Spleen (tissue), 13 donors: Measurements from ENCODE around the gene NMNAT3. TPM values are rescaled to one million over a fixed set of nuclear protein-coding genes. Genes with fewer than 3 reads are reported as not detected.

Experiments
- DNase-seq: peaks from one replicate; pipeline ENCODE4 v3.0.0-alpha.2; 2020
- H3K27ac ChIP-seq, 8 donors: fragments of 200-600 bp; sonication (generic) in 7 of 8; 1 replicate in 4 of 8; 2 replicates in 4 of 8; pipeline versions ENCODE4 v1.5.0 to v1.8.0; 2016 to 2021; ENCODE audit warnings: inconsistent platforms in 4 of 8, mild to moderate bottlenecking in 4 of 8, moderate library complexity in 1 of 8
- H3K27me3 ChIP-seq, 7 donors: fragments of 200-600 bp; sonication (generic) in 6 of 7; replicated peaks in 1 of 7; 1 replicate in 4 of 7; 2 replicates in 3 of 7; pipeline versions ENCODE4 v1.5.0 to v1.8.0; 2016 to 2021; ENCODE audit warnings: inconsistent platforms in 3 of 7, mild to moderate bottlenecking in 1 of 7
- H3K36me3 ChIP-seq, 6 donors: fragments of 200-600 bp; sonication (generic) in 5 of 6; 1 replicate in 4 of 6; 2 replicates in 2 of 6; pipeline versions ENCODE4 v1.5.0 to v1.8.0; 2016 to 2021; ENCODE audit warnings: inconsistent platforms in 2 of 6
- H3K4me1 ChIP-seq, 6 donors: fragments of 200-600 bp; sonication (generic) in 5 of 6; 1 replicate in 3 of 6; 2 replicates in 3 of 6; pipeline versions ENCODE4 v1.5.0 to v1.8.0; 2016 to 2021; ENCODE audit warnings: inconsistent platforms in 3 of 6
- H3K4me3 ChIP-seq, 8 donors: fragments of 200-600 bp; sonication (generic) in 7 of 8; 1 replicate in 4 of 8; 2 replicates in 4 of 8; pipeline versions ENCODE4 v1.5.0 to v1.8.0; 2016 to 2021; ENCODE audit warnings: inconsistent platforms in 4 of 8, mild to moderate bottlenecking in 4 of 8, moderate library complexity in 2 of 8
- H3K9me3 ChIP-seq, 8 donors: fragments of 200-600 bp; sonication (generic) in 7 of 8; 1 replicate in 4 of 8; 2 replicates in 4 of 8; pipeline versions ENCODE4 v1.5.0 to v1.8.0; 2016 to 2021; ENCODE audit warnings: inconsistent platforms in 4 of 8
- POLR2A ChIP-seq, 3 donors: fragments of 450-650 bp; IDR thresholded peaks; one replicate each; pipeline ENCODE4 v1.5.1; 2017; ENCODE audit warnings: antibody characterized with exemption in 3 of 3, mild to moderate bottlenecking in 1 of 3
- POLR2AphosphoS5 ChIP-seq, 3 donors: sonication (generic); formaldehyde crosslinking; IDR thresholded peaks; one replicate each; pipeline ENCODE4 v1.5.1; 2017; ENCODE audit warnings: antibody characterized with exemption in 3 of 3
- WGBS, 5 donors: extraction: QIAGEN DNeasy Blood & Tissue Kit in 3 of 5; methylation state at CpG; one replicate each; pipeline versions ENCODE4 v1.1.5 to v1.1.7; 2013 to 2018; 5-methylcytosine and 5-hydroxymethylcytosine counted together
- intact Hi-C: fragments of 100-400 bp; cut with DNase I; formaldehyde crosslinking; loops from one replicate; pipeline ENCODE4 v1.15.0; 2023; ENCODE audit warnings: low total_unique reads
- long read RNA-seq, 2 donors: transcript quantifications; one replicate each; lab custom pipeline, GENCODE V29; 2026
- polyA plus RNA-seq, 3 donors: library from polyadenylated mRNA; stranded (reverse); fragments of 200-250 nt; gene quantifications; one replicate each; pipeline ENCODE4 v1.2.1, GENCODE V29; 2013
- total RNA-seq, 7 donors: library from RNA; depleted of rRNA in 3 of 7; stranded (reverse); fragments of >200 nt in 3 of 7; fragmentation: NEBNext Ultra II Directional in 4 of 7; extraction: Animal tissue kit (Norgen Biotek cat#: 25700) in 4 of 7; gene quantifications; one replicate each; pipeline versions ENCODE4 v1.1.0 to v1.2.1, GENCODE V29; 2016 to 2021
- TF ChIP-seq, protein P1 (sequence below), 11 experiments: fragments of 200-600 bp in 7 of 11; fragments of 450-650 bp in 4 of 11; sonication (generic) in 4 of 11; IDR thresholded peaks in 8 of 11; conservative IDR thresholded peaks in 3 of 11; 1 replicate in 7 of 11; 2 replicates in 4 of 11; pipeline versions ENCODE4 v1.4.0 to v1.8.0; 2016 to 2021; ENCODE audit warnings: antibody characterized with exemption in 11 of 11, inconsistent platforms in 4 of 11, mild to moderate bottlenecking in 1 of 11
- donor health status: healthy with polysubstance abuse.
- donor health status: DM: no; HTN: no; CAD: no; lungs with moderate emphysema.
- donor health status: DM: no; HTN: no; CAD: no.
- donor health status: Bipolar disorder and iron deficiency.
- donor health status: healthy.
- donor health status: DM: no; HTN: no; CAD: no.
- donor health status: DM: yes; HTN: yes; CAD: no.

NMNAT3 gene
- total RNA-seq (10 to 100 TPM in 1 of 7 donors, 1 to 10 TPM in 6; 5.2 to 12.5 (median 9.0) TPM), polyA plus RNA-seq (1 to 10 TPM; 2.6 to 3.4 (median 3.0) TPM)
- long read RNA-seq, donor 1, partial matches to known transcripts: 0 of 1 reads
- long read RNA-seq, donor 1, other reads (novel, unspliced or antisense): 0 of 1 reads
- long read RNA-seq, donor 2, partial matches to known transcripts: 0 of 1 reads
- long read RNA-seq, donor 2, other reads (novel, unspliced or antisense): 0 of 1 reads

DNA sequence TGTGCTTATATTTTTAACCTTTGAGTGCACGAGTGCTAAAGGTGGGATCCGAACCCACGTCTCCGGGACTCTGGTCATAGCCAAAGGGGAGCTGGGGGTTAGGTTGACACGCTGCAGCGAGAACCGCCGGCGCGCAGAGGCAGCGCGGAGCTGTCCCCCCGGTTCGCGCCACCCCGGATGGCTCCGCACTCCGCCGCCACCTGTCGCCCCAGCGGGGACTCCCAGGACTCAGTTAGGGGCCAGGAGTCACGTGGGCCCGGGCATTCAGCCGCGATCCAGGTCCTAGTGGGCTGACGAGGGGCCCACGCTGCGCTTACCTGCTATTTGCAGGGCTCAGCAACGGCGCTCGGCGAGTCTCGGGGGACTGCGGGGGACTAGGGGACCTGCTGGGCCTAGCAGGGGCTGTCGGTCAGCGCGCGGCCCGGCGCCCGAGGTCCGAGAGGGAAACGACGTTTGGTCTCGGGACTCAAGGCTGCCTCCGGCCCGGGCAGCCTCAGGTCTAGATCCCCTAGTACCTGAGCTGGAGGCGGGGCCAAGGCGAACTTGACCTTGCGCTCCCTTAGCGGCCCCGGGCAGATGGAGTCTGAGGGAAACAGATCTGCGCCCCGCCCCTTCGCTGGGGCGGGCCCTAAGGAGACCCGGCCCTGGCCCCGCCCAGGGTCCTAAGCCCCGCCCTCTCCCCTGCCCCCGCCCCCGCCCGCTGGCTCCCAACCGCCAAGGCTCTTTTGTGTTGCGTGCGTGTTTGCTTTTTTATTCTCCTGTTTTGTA lies at the start of gene NMNAT3:
Gene NMNAT3 (minus strand): TSS at position 585 of the 768 bp plus-strand sequence. CDS start 50,248 bp downstream, outside the sequence.
- Histone ChIP-seq H3K27me3 (peaks cover 0 to 6% (median 0%) of the 10 kb centered on the region in 7 donors), H3K9me3 (no peaks in the 10 kb centered on the region), H3K27ac (peak within 1 kb of the TSS in 7 of 8 donors; percentile 39 to 82 (median 64)), H3K4me1 (peaks cover 0 to 29% (median 13%) of the 10 kb centered on the region in 6 donors), H3K4me3 (peak within 1 kb of the TSS; percentile 55 to 96 (median 80)), H3K36me3 (no peaks in the 10 kb centered on the region)
- TF ChIP-seq, protein P1, sequence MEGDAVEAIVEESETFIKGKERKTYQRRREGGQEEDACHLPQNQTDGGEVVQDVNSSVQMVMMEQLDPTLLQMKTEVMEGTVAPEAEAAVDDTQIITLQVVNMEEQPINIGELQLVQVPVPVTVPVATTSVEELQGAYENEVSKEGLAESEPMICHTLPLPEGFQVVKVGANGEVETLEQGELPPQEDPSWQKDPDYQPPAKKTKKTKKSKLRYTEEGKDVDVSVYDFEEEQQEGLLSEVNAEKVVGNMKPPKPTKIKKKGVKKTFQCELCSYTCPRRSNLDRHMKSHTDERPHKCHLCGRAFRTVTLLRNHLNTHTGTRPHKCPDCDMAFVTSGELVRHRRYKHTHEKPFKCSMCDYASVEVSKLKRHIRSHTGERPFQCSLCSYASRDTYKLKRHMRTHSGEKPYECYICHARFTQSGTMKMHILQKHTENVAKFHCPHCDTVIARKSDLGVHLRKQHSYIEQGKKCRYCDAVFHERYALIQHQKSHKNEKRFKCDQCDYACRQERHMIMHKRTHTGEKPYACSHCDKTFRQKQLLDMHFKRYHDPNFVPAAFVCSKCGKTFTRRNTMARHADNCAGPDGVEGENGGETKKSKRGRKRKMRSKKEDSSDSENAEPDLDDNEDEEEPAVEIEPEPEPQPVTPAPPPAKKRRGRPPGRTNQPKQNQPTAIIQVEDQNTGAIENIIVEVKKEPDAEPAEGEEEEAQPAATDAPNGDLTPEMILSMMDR (IDR thresholded peaks at IDR 0.05 in 8 of 11, conservative IDR thresholded peaks at IDR 0.05 in 3 of 11): peak in 1 of 11 experiments; percentile 6
- TF ChIP-seq POLR2A (IDR thresholded peaks at IDR 0.05): no peak
- peak; percentile 52 to 69 (median 67) for TF ChIP-seq POLR2AphosphoS5 (IDR thresholded peaks at IDR 0.05)
- DNase-seq: peak; percentile 93
- intact Hi-C loops: no loop called here
- WGBS, 5 donors: 1 to 2% (median 1%) methylated on average over 30 to 65 of the region's 65 CpGs

DNA sequence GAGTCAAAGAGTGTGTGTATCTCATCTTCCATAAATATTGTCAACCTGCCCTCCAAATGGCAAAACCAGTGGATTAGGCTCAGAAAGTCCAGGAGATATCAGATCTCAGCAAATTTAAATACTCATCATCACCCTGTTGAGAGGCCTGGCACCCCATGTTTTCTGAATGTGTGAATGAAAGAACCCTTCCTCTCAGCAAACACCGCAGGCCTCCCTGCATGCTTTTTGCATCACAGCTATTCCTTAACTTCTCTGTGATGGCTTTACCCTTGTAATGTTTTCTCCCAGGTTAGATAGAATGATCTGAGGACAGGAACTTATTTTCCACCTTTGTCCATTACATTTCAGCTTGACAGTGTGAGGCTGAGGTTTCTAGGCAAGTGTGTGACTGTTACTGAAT lies 43.6 kb upstream of the NMNAT3 start:
- Histone ChIP-seq H3K27ac (no peak overlapping the region), H3K4me1 (no peaks in the 10 kb centered on the region), H3K27me3 (no peaks in the 10 kb centered on the region), H3K4me3 (no peak overlapping the region), H3K9me3 (no peaks in the 10 kb centered on the region), H3K36me3 (no peaks in the 10 kb centered on the region)
- 45 to 80% (median 74%) methylated on average over 1 of the region's 1 CpG for WGBS, 5 donors
- no peak for DNase-seq
- intact Hi-C loops: no loop called here
- TF ChIP-seq POLR2AphosphoS5 (IDR thresholded peaks at IDR 0.05): no peak

DNA sequence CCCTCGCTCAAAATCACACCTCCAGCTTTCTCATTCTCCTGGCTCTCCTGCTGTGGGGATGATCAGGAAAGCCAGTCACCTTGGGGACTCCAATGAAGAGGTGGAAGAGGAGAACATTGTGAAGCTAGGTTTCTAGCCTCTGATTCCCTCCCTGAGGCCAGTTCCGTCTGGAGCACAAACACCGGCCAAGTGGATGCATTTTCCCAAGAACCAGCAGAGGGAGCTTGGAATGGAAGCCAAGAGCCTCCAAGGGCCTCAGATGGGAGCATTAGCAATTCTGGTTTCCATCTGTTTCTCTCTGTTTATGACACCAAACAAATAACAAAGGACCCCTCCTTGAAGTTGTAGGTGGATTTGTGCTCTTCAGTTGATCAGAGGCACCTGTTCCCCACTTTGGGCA lies 40.6 kb upstream of the NMNAT3 start:
- intact Hi-C loops: no loop called here
- Histone ChIP-seq H3K27ac (no peak overlapping the region), H3K27me3 (no peaks in the 10 kb centered on the region), H3K4me3 (no peak overlapping the region), H3K9me3 (no peaks in the 10 kb centered on the region), H3K36me3 (no peaks in the 10 kb centered on the region), H3K4me1 (no peaks in the 10 kb centered on the region)
- DNase-seq: no peak
- TF ChIP-seq, protein P1 (IDR thresholded peaks at IDR 0.05 in 8 of 11, conservative IDR thresholded peaks at IDR 0.05 in 3 of 11): peak in 2 of 11 experiments; percentile 5 to 23
- TF ChIP-seq POLR2AphosphoS5 (IDR thresholded peaks at IDR 0.05): no peak
- 52 to 63% (median 57%) methylated on average over 3 of the region's 3 CpGs for WGBS, 5 donors

DNA sequence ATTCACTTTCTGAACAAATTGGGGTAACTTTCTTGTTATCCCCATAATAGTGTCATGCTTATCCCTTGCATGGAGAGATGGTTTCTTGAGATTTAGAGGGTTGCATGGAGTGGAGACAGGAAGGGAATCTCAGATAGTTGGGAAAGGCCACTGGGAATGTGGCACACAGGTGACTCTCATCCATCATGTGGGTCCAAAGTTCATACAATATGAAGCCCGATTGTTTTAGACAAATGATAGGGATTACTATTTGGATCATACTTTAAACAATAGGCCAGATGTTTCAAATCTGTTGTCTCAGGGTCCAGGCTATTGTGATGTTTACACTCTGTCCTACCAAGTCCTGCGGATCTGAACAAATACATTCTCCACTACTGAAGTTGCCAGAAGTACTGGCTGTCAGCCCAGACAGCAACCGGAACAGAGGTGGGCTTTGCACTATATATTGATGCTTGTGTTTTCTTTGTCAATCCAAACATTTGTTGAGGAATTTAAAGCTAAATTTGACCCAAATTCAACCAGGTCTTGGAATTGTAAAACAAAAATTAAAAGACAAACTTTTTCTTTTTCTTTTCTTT lies 39.2 kb upstream of the NMNAT3 start:
- intact Hi-C loops: no loop called here
- no peak overlapping the region for H3K27ac ChIP-seq
- H3K4me3 ChIP-seq: no peak overlapping the region
- H3K4me1 ChIP-seq: no peaks in the 10 kb centered on the region
- TF ChIP-seq POLR2A (IDR thresholded peaks at IDR 0.05) (no peak), POLR2AphosphoS5 (IDR thresholded peaks at IDR 0.05) (no peak)
- TF ChIP-seq, protein P1 (IDR thresholded peaks at IDR 0.05 in 8 of 11, conservative IDR thresholded peaks at IDR 0.05 in 3 of 11): no peak
- no peaks in the 10 kb centered on the region for H3K27me3 ChIP-seq
- no peaks in the 10 kb centered on the region for H3K36me3 ChIP-seq
- no peaks in the 10 kb centered on the region for H3K9me3 ChIP-seq
- 74 to 95% (median 85%) methylated on average over 3 of the region's 3 CpGs for WGBS, 5 donors
- DNase-seq: no peak
